Hepatocyte (in vitro differentiated cells): ENCODE data around the gene TTPAL.

ENCODE experiments used
- CTCF ChIP-seq: fragments of 200-600 bp; sonication (generic); IDR thresholded peaks from 2 replicates; pipeline ENCODE4 v1.5.1; 2016; ENCODE audit warnings: antibody characterized with exemption, mild to moderate bottlenecking; ENCODE audit not compliant: poor library complexity
- EZH2 ChIP-seq: fragments of 200-600 bp; sonication (generic); IDR thresholded peaks from 2 replicates; pipeline ENCODE4 v1.6.1; 2016; ENCODE audit warnings: antibody characterized with exemption, mild to moderate bottlenecking, borderline replicate concordance

- TF ChIP-seq CTCF (no peak), EZH2 (no peak)
Observed at GRCh38 chr20:44447827-44448419, 27.8 kb upstream of the TTPAL start.
